Retinal pigment epithelial cell (primary cell): ENCODE data around the gene GRIA4.
"Not testable (repeated sequence)": the region's sequence is repeated elsewhere in the genome, so short reads cannot be mapped to it uniquely, and the experiment has no call there.

Experiments
- DNase-seq: peaks from one replicate; pipeline ENCODE4 v3.0.0-alpha.2; 2010; ENCODE audit warnings: low read depth
- H3K4me3 ChIP-seq: 2 replicates; pipeline ENCODE4 v1.5.1; 2011; ENCODE audit warnings: mild to moderate bottlenecking, low read length, control low read depth, moderate library complexity
- TF ChIP-seq, protein P1 (sequence below): conservative IDR thresholded peaks from 2 replicates; pipeline ENCODE4 v1.5.1; 2011; ENCODE audit warnings: low read depth, low read length, control low read depth, inconsistent platforms

The GRIA4 gene

DNA sequence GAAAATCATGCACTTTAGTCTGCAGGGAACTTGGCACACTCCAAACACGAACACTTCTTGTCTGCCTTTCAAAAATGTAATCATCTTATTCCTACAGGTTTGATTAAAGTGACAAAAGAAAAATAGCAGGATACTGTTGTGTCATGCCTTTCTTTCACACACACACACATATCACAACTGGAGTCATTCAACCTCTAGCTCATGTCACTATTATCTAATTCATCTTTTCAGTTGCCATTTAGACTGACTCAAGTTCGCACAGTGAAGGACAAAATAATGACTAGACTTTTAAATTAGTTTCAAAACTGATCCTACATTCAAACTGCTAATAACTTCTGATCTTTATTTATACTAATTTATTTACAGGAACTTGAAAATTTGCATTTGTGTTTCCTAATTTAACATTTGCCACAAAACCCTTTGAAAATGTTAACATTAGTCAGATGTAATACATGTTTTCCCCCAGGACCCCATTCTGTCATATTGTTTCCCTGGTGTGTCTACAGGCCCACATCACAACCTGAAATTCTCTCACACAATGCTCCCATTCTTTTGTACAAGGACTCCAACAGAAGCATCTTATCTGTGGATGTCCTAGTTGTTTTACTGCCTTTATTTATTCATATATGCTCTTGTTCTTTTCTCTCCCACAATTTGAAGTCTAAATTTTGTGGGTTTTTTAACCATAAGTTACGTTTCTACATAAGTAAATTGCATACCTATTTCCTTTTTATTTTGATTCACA lies 171.1 kb downstream of the GRIA4 start:
- no peak for DNase-seq
- TF ChIP-seq, protein P1, sequence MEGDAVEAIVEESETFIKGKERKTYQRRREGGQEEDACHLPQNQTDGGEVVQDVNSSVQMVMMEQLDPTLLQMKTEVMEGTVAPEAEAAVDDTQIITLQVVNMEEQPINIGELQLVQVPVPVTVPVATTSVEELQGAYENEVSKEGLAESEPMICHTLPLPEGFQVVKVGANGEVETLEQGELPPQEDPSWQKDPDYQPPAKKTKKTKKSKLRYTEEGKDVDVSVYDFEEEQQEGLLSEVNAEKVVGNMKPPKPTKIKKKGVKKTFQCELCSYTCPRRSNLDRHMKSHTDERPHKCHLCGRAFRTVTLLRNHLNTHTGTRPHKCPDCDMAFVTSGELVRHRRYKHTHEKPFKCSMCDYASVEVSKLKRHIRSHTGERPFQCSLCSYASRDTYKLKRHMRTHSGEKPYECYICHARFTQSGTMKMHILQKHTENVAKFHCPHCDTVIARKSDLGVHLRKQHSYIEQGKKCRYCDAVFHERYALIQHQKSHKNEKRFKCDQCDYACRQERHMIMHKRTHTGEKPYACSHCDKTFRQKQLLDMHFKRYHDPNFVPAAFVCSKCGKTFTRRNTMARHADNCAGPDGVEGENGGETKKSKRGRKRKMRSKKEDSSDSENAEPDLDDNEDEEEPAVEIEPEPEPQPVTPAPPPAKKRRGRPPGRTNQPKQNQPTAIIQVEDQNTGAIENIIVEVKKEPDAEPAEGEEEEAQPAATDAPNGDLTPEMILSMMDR, result no peak
- no peak overlapping the region for H3K4me3 ChIP-seq

DNA sequence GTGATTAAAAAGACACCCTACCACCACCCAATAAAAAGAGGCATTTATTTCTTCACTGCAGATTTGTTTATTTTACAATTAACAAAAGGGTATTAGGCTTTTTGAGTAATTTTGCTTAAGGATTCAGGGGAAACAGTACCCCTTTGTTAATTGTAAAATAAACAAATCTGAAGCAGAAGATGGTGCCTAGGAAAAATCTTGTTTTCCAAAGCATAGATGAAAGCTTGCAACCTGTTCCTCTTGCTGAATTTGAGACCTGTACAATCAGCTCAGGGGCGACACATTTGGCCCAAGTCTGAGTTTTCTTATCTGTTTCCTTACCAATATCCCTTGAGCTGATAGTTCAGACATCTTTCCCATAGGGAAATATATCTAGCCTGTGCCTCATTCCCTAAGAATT lies 171.9 kb downstream of the GRIA4 start:
- H3K4me3 ChIP-seq, result no peak overlapping the region
- TF ChIP-seq, protein P1, result no peak
- no peak for DNase-seq

DNA sequence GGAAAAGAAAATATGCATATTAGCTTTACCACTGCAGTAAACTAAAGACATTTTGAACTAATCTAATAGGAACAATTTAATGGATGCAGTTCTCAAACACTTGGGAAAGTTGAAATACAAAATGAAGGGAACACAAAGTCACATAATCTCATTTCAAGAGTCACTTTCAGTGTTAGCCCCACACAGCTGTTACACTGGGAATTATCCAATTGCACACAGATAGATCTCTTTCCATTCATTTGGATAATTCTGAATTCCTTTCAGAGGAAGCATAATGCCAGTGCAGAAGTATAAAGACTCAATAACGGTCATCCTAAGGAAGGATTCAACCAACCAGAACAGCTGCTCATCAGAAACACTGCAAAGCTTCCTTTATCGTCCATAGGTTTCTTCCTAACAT lies 173.3 kb downstream of the GRIA4 start:
- TF ChIP-seq, protein P1, result no peak
- DNase-seq, result no peak
- H3K4me3 ChIP-seq, result no peak overlapping the region

DNA sequence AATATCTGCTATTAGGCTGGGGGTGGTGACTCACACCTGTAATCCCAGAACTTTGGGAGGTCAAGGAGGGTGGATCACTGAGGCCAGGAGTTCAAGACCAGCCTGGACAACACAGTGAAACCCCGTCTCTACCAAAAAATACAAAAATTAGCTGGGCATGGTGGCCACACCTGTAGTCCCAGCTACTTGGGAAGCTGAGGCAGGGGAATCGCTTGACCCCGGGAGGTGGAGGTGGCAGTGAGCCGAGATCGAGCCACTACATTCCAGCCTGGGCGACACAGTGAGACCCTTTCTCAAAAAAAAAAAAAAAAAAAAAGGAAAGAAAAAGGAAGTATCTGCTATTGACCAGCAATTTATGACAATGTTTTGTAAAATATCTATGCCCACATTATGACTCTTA lies 176.0 kb downstream of the GRIA4 start:
- not testable (repeated sequence) for H3K4me3 ChIP-seq, DNase-seq

DNA sequence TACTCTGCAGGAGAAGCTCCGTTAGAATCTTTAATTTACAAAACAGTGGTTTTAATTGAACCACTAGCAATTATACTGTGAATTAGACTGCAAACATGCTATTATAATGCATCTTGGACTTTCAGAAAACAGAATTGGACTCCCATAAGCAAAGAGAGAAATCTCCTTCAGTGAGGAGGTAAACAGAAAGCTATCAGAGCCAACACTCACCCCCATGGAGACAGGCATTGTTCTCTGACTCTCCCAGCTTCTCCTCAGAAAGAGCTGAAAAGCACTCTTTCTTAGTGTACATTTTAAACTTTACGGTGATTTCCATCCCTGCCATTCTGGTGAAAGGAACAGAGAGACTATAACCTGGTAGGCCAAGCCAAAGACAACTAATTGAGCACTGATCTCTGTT lies 176.9 kb downstream of the GRIA4 start:
- TF ChIP-seq, protein P1, result no peak
- no peak overlapping the region for H3K4me3 ChIP-seq
- DNase-seq, result no peak

DNA sequence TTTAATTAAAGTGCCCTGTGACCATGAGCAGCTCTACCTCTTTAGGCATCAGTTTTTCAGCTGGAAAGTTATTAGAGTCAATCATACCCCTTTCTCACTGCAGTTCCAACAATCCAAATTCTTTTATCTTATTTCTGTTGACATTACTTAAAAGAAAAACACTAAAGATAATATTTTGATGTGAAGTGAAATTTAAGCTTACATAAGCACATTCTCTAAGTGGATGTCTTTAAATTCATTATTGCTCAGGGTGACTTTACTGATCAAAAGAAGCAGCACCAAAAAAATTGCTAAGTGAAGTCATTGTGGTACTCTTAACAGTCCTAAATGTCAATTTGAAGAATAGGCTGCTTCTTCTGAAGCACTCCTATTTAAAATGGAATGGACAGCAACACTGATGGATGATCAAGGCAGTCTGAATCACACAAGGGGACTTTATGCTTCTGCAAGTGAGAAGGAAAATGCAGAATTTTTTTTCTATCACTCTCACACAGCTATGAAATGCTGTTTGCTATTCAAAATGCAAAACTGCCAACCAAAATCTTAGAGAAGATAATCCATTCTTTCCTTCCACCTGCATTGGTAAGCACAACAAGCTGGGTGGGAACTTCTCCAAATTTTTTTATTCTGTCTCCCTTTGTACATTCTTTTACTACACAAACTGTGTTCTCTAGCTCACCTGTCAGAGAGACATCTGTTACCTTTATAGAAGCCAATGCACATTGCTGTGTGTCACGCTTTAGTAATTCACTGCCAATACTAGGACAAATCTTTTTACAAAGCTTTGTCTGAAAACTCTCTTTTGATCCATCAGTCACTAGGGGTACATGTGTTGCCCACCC lies 179.9 kb downstream of the GRIA4 start:
- TF ChIP-seq, protein P1, result no peak
- no peak for DNase-seq

DNA sequence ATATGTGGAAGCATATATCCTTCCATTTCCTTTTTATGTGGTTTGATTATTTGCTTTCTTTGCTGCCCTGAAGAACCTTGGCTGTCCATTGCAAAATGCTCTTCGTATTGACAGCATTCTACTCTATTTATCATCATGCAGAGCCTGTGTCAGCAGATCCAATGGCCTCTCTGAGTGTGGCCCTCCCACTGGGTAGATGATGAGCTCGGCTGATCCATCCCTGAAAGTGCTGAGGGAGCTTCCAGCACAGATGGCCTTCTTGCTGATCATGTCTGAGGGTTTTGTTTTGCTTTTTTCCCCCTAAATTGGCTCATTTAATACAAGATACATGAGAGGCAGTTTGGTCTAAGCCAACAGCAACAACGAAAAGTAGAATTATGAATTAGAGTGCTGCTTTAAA lies 181.0 kb downstream of the GRIA4 start:
- H3K4me3 ChIP-seq, result no peak overlapping the region
- TF ChIP-seq, protein P1, result no peak
- no peak for DNase-seq

More for the DNA sequence above, 179.9 kb downstream of the GRIA4 start:
- H3K4me3 ChIP-seq, result no peak overlapping the region
